ENCODE results near the gene HS3ST6. TPM values are rescaled to one million over a fixed set of nuclear protein-coding genes. Genes with fewer than 3 reads are reported as not detected.

Gene HS3ST6
- total and polyA plus RNA-seq, 9 of the 15 experiments (the other 6 are each of a cell fraction or from before 2014, with no cell fraction given) = not detected

- TF ChIP-seq ZNF133 (CRISPR knock-in tag; IDR thresholded peaks at IDR 0.05) (no peak), POLR2A (conservative IDR thresholded peaks at IDR 0.05) (no peak), L3MBTL2 (IDR thresholded peaks at IDR 0.05) (peak; percentile 27; the same call in 1 of the 2 replicates), COPS2 (conservative IDR thresholded peaks at IDR 0.05) (no peak), RBBP5 (IDR thresholded peaks at IDR 0.05; ENCODE audit: borderline replicate concordance, insufficient read depth, low read length, poor library complexity, severe bottlenecking) (no peak), SLC30A9 (CRISPR knock-in tag; IDR thresholded peaks at IDR 0.05) (no peak)
Measured at GRCh38 chr16:1923299-1924034, 5.3 kb upstream of the HS3ST6 start (continued).

- FAIRE-seq = no peak
- in situ Hi-C loops (cut with MboI) (no loop called here), intact Hi-C loops (cut with micrococcal nuclease) (no loop called here)
- no peaks in the 10 kb centered on the region for H3K9me1 ChIP-seq (ENCODE audit: control insufficient read depth, insufficient read depth, low read length)
- ChIA-PET POLR2A (no interaction called here), CTCF (ENCODE audit: low intra/inter-chr PET ratio) (no interaction called here)
- no peak overlapping the region for H3K4me3 ChIP-seq
- BruUV-seq (replicated peaks) = no TSS peak
- peaks cover 12 to 57% of the 10 kb centered on the region in 2 experiments; a peak in 4 of 5 replicates for H3K4me1 ChIP-seq (replicated peaks in 1 of 2; ENCODE audit: control insufficient read depth in 2 of 2, insufficient read depth in 2 of 2, low read length in 2 of 2)
- no peak overlapping the region for H3K4me2 ChIP-seq (ENCODE audit: insufficient read depth, low read length)
- no peak overlapping the region for H3K9ac ChIP-seq (ENCODE audit: insufficient read depth in 1 of 2, low read depth in 2 of 2, low read length in 2 of 2)
- DNase-seq (ENCODE audit: extremely low read depth in 1 of 4, low spot score in 3 of 4) = no peak
- no peaks in the 10 kb centered on the region for H3K36me3 ChIP-seq (ENCODE audit: control insufficient read depth, insufficient read depth, low read length)
- no peak overlapping the region for H3K27ac ChIP-seq (ENCODE audit: extremely low read depth, low read depth, low read length)
- H4K20me1 ChIP-seq (replicated peaks; ENCODE audit: control insufficient read depth, insufficient read depth, low read length) = 0 out of 2 replicates have a peak, but pooled peaks cover 11% of the 10 kb centered on the region
- no peaks in the 10 kb centered on the region for H3K79me2 ChIP-seq (ENCODE audit: control insufficient read depth, insufficient read depth, low read length)
- no peaks in the 10 kb centered on the region for H3K9me3 ChIP-seq (replicated peaks; ENCODE audit: control insufficient read depth, insufficient read depth, low read depth, low read length)
- TF ChIP-seq BCOR (IDR thresholded peaks at IDR 0.05) (peak; percentile 30; the same call in 1 of the 2 replicates), KLF10 (CRISPR knock-in tag; IDR thresholded peaks at IDR 0.05) (no peak), ZNF146 (CRISPR knock-in tag; IDR thresholded peaks at IDR 0.05; ENCODE audit: unreplicated experiment) (peak; percentile 93)
- peaks cover 9 to 24% of the 10 kb centered on the region in 2 experiments; a peak in 3 of 5 replicates for H3K27me3 ChIP-seq (ENCODE audit: control insufficient read depth in 2 of 2, insufficient read depth in 2 of 2, low read length in 2 of 2)
- no peak overlapping the region for H2AFZ ChIP-seq (ENCODE audit: low read depth, low read length)
- WGBS (ENCODE audit: insufficient coverage, low coverage, missing lambda C conversion rate) = 9% methylated on average over 8 of the region's 8 CpGs
- ATAC-seq = no peak
Measured at GRCh38 chr16:1922357-1922756, 4.1 kb upstream of the HS3ST6 start.
